Keratinocyte (primary cell): ENCODE results near the gene RACGAP1. TPM values are rescaled to one million over a fixed set of nuclear protein-coding genes. Genes with fewer than 3 reads are reported as not detected.
A peak's percentile ranks its signal among the peaks of the same experiment; 100 is the strongest.

Source experiments
- DNase-seq: peaks from one replicate; pipeline ENCODE4 v3.0.0-alpha.2; 2011; ENCODE audit warnings: low read depth, missing footprints, low spot score
- FAIRE-seq: peaks from 2 replicates; lab custom pipeline; 2011; peaks lifted over from hg19 to GRCh38; lab: Jason Lieb, UNC
- H2AFZ ChIP-seq: 2 replicates; pipeline ENCODE4 v1.6.0; 2012; ENCODE audit warnings: low read length, control low read depth, inconsistent platforms; ENCODE audit not compliant: control insufficient read depth
- H3K27ac ChIP-seq: 2 replicates; pipeline ENCODE4 v1.5.1; 2011; ENCODE audit warnings: low read length; ENCODE audit not compliant: control insufficient read depth, insufficient read depth
- H3K27me3 ChIP-seq: 3 replicates; pipeline ENCODE4 v1.6.0; 2011; ENCODE audit warnings: low read length; ENCODE audit not compliant: control insufficient read depth, insufficient read depth; ENCODE audit errors: extremely low read depth
- H3K36me3 ChIP-seq, 2 experiments: 2 replicates in 1 of 2; 3 replicates in 1 of 2; pipeline ENCODE4 v1.5.1; 2011; ENCODE audit warnings: low read length in 2 of 2, mild to moderate bottlenecking in 1 of 2; ENCODE audit not compliant: control insufficient read depth in 2 of 2, insufficient read depth in 2 of 2; ENCODE audit errors: extremely low read depth in 1 of 2
- H3K4me1 ChIP-seq: 3 replicates; pipeline ENCODE4 v1.5.1; 2011; ENCODE audit warnings: low read length; ENCODE audit not compliant: control insufficient read depth, insufficient read depth; ENCODE audit errors: extremely low read depth
- H3K4me2 ChIP-seq: 3 replicates; pipeline ENCODE4 v1.6.0; 2011; ENCODE audit warnings: low read depth, low read length; ENCODE audit not compliant: control insufficient read depth, insufficient read depth; ENCODE audit errors: extremely low read depth
- H3K4me3 ChIP-seq, 3 experiments: fragments of 200-600 bp in 1 of 3; sonication (generic) in 1 of 3; 2 replicates in 2 of 3; 3 replicates in 1 of 3; pipeline ENCODE4 v1.5.1; 2011 to 2016; ENCODE audit warnings: low read length in 3 of 3, mild to moderate bottlenecking in 3 of 3, control low read depth in 2 of 3, inconsistent platforms in 1 of 3, low read depth in 1 of 3, mixed read lengths in 1 of 3, mixed run types in 1 of 3, moderate library complexity in 1 of 3; ENCODE audit not compliant: control insufficient read depth in 2 of 3, insufficient read depth in 2 of 3; ENCODE audit errors: extremely low read depth in 1 of 3
- H3K79me2 ChIP-seq: 2 replicates; pipeline ENCODE4 v1.6.0; 2012; ENCODE audit warnings: low read length; ENCODE audit not compliant: control insufficient read depth, insufficient read depth
- H3K9ac ChIP-seq: 3 replicates; pipeline ENCODE4 v1.6.0; 2011; ENCODE audit warnings: low read length; ENCODE audit not compliant: control insufficient read depth, insufficient read depth; ENCODE audit errors: extremely low read depth
- H3K9me1 ChIP-seq: 3 replicates; pipeline ENCODE4 v1.6.0; 2011; ENCODE audit warnings: low read length; ENCODE audit not compliant: control insufficient read depth, insufficient read depth; ENCODE audit errors: extremely low read depth
- H3K9me3 ChIP-seq: 2 replicates; pipeline ENCODE4 v1.5.1; 2012; ENCODE audit warnings: low read depth, low read length; ENCODE audit not compliant: control insufficient read depth
- H4K20me1 ChIP-seq: 3 replicates; pipeline ENCODE4 v1.6.0; 2011; ENCODE audit warnings: low read length; ENCODE audit not compliant: control insufficient read depth, insufficient read depth; ENCODE audit errors: extremely low read depth
- CTCF ChIP-seq, 3 experiments: IDR thresholded peaks in 1 of 3; conservative IDR thresholded peaks in 1 of 3; optimal IDR thresholded peaks in 1 of 3; 2 replicates in 2 of 3; 3 replicates in 1 of 3; pipeline versions ENCODE3 to v1.5.1; 2011; ENCODE audit warnings: low read length in 3 of 3, mild to moderate bottlenecking in 3 of 3, moderate library complexity in 2 of 3, control low read depth in 1 of 3, inconsistent platforms in 1 of 3; ENCODE audit not compliant: insufficient read depth in 2 of 3; ENCODE audit errors: extremely low read depth in 1 of 3
- EZH2 ChIP-seq: IDR thresholded peaks from one replicate; pipeline ENCODE4 v1.6.1; 2012; ENCODE audit warnings: inconsistent platforms, mild to moderate bottlenecking, low read length, moderate library complexity
- dilution Hi-C: fragments of 300-500 bp; cut with MboI; formaldehyde crosslinking; loops from one replicate; pipeline ENCODE4 v1.7.0; 2020; ENCODE audit warnings: low sequenced_read_pairs; ENCODE audit not compliant: extremely low pct_ligation_motif_present
- polyA plus RNA-seq, 5 experiments: library from polyadenylated mRNA; depleted of rRNA in 3 of 5; stranded (reverse) in 3 of 5; stranded (forward) in 1 of 5; unstranded in 1 of 5; fragments of >200 nt; gene quantifications; 1 replicate in 1 of 5; 2 replicates in 3 of 5; 3 replicates in 1 of 5; pipeline versions ENCODE4 v1.2.1 to v1.2.3, GENCODE V29; 2011 to 2012; ENCODE audit warnings: missing spikeins in 2 of 5, low read depth in 1 of 5, low replicate concordance in 1 of 5

The RACGAP1 gene
- polyA plus RNA-seq, 1 donor (not counting 4 experiments of a cell fraction or from before 2014, with no cell fraction given) = 57.1 TPM

GRCh38 chr12:49971141-49971540 lies 54.2 kb downstream of the RACGAP1 start:
- FAIRE-seq (peak; percentile 74), DNase-seq (peak; percentile 61)
- no peak overlapping the region for H3K4me3 ChIP-seq
- H3K27ac ChIP-seq = no peak overlapping the region
- peaks cover 3% of the 10 kb centered on the region for H3K27me3 ChIP-seq
- peaks cover 22% of the 10 kb centered on the region for H3K4me1 ChIP-seq
- no peaks in the 10 kb centered on the region for H3K79me2 ChIP-seq
- H3K9me1 ChIP-seq = no peaks in the 10 kb centered on the region
- peak overlapping the region; percentile 42 for H3K4me2 ChIP-seq
- H3K9me3 ChIP-seq = no peaks in the 10 kb centered on the region
- dilution Hi-C loops = no loop called here
- TF ChIP-seq CTCF (optimal IDR thresholded peaks at IDR 0.05 in 1 of 3, IDR thresholded peaks at IDR 0.05 in 1 of 3, conservative IDR thresholded peaks at IDR 0.05 in 1 of 3; ENCODE audit: extremely low read depth in 1 of 3, insufficient read depth in 2 of 3, low read length in 3 of 3) = no peak
- no peak for TF ChIP-seq EZH2
- no peaks in the 10 kb centered on the region for H4K20me1 ChIP-seq
- H2AFZ ChIP-seq = peak overlapping the region; percentile 28
- H3K9ac ChIP-seq = no peak overlapping the region
- H3K36me3 ChIP-seq = no peaks in the 10 kb centered on the region

GRCh38 chr12:49970658-49971057 lies 54.6 kb downstream of the RACGAP1 start:
- FAIRE-seq (no peak), DNase-seq (no peak)
- peak overlapping the region; percentile 28 for H2AFZ ChIP-seq
- TF ChIP-seq CTCF (optimal IDR thresholded peaks at IDR 0.05 in 1 of 3, IDR thresholded peaks at IDR 0.05 in 1 of 3, conservative IDR thresholded peaks at IDR 0.05 in 1 of 3; ENCODE audit: extremely low read depth in 1 of 3, insufficient read depth in 2 of 3, low read length in 3 of 3) (no peak), EZH2 (no peak)
- no peak overlapping the region for H3K27ac ChIP-seq
- H4K20me1 ChIP-seq = no peaks in the 10 kb centered on the region
- no peaks in the 10 kb centered on the region for H3K79me2 ChIP-seq
- no peaks in the 10 kb centered on the region for H3K9me3 ChIP-seq
- peak overlapping the region; percentile 42 for H3K4me2 ChIP-seq
- H3K9ac ChIP-seq = no peak overlapping the region
- H3K4me3 ChIP-seq = no peak overlapping the region
- H3K27me3 ChIP-seq = peaks cover 8% of the 10 kb centered on the region
- dilution Hi-C loops = no loop called here
- H3K36me3 ChIP-seq = no peaks in the 10 kb centered on the region
- H3K4me1 ChIP-seq = peaks cover 22% of the 10 kb centered on the region
- H3K9me1 ChIP-seq = no peaks in the 10 kb centered on the region
